GM18873 (cell line): ENCODE results near the gene SCN5A.

Source experiments
- ATAC-seq: cut with Tn5 transposase; IDR thresholded peaks from one replicate; pipeline ENCODE4 v1.9.1; 2021; ENCODE audit warnings: mild to moderate bottlenecking, moderate library complexity, moderate number of reproducible peaks; ENCODE audit not compliant: unreplicated experiment, low FRiP score

Gene SCN5A

GRCh38 chr3:38519000-38519399 lies 130.5 kb downstream of the SCN5A start:
- no peak for ATAC-seq

DNA sequence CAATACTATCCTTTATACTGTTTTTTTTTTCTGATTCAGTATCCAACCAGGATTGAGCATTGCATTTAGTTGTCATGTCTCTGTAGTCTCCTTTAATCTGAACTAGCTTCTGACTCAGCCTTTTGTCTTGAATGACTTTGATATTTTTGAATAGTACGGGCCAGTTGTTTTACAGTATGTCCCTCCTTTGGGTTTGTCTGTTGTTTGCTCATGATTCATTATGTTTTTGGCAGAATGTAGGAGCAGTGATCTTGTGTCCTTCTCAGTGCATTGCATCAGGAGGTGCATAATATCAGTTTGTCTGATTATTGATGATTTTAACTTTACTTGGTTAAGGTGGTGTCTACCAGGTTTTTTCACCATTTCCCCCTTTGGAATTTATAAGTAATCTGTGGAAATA lies 132.8 kb downstream of the SCN5A start:
- ATAC-seq = no peak

GRCh38 chr3:38515367-38515766 lies 134.1 kb downstream of the SCN5A start:
- ATAC-seq = no peak

GRCh38 chr3:38511546-38511945 lies 137.9 kb downstream of the SCN5A start:
- ATAC-seq = no peak

- ATAC-seq = no peak
These were observed 138.9 kb downstream of the SCN5A start for GRCh38 chr3:38510631-38511030.

DNA sequence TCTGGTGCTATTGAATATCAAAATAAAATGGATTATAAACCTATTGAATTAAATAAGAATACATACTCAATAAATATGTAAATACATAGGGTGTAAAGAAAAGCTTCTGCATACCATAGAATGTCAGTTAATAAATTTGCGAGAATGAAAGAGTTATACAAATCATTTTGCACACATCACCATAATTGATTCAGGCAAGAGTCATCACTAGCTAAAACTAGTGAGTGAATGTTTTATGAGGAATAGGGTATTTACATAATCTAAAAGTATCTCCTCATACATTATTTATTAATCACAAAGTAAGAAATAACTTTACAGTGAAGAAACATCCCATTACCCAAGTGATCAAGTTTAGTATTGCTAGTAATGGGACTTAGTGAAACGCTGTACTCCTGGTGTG lies 139.8 kb downstream of the SCN5A start:
- ATAC-seq = no peak

DNA sequence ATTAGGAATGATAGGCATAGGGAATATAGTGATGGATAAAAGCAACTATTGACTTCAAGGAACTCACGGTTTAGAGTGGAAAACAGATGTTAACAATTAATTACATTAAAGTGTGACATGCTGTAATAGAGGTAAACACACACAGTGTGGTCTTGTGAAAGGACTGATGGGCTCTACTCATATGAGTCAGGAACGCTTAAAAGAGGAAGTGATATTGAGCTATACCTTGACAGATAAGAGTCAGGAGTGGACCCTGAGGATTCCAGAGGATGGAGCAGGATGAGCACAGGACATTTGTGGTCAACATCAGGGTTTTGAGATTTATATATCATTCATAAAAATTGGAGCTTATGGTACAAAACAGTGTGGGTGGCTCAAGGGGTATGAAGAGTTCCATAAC lies 142.4 kb downstream of the SCN5A start:
- ATAC-seq = peak; percentile 95

DNA sequence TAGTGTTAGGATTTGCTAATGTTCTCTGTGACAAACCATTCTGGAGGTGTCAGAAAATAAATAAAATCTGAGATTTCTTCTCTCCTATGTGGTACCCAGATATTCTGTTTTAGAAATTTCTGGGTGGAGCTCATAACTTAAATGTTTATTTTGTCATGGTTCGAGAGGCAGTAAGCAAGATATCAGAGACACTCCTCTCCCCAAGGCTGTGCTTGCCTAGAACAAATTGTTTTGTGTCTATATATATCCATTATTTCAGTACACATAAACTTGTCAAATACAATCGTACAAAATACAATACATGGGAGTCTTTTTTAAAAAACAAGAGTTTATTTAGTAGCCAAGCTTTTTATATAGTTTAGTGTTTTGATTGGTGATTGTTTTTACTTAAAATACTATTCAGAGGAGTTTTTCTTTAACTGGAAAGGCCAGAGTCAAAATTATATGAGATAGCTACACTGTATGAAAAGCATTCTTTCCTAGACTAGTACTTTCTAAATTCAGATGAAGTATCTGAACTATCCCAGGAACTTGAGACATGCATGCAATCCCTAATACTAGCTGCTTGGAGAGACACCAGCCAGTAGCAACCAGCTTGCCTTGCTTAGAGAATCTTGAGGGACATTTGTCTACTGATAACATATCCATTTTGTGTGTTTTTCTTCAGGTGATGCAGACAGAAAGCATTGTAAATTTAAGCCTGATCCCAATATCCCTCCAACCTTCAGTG lies 148.6 kb downstream of the SCN5A start:
- ATAC-seq = no peak
